ENCODE measurements around the gene IRF9. TPM values are rescaled to one million over a fixed set of nuclear protein-coding genes. Genes with fewer than 3 reads are reported as not detected.

The IRF9 gene
- total and polyA plus RNA-seq, 2 of the 13 experiments (the other 11 are each of a cell fraction or from before 2014, with no cell fraction given) = 14.9 to 49.7 TPM

GRCh38 chr14:24114532-24115421 is 46.3 kb upstream of the IRF9 start, which contains the start of the genes DCAF11 and NRL (continued):
- TF ChIP-seq ZNF597 (CRISPR knock-in tag; IDR thresholded peaks at IDR 0.05) = no peak
- no peak for TF ChIP-seq RORA (CRISPR knock-in tag; IDR thresholded peaks at IDR 0.05)
- TF ChIP-seq GATAD1 (CRISPR knock-in tag; IDR thresholded peaks at IDR 0.05) = peak; percentile 91
- no peak for TF ChIP-seq NBN (conservative IDR thresholded peaks at IDR 0.05)
- no peak for TF ChIP-seq HDAC6 (IDR thresholded peaks at IDR 0.05; ENCODE audit: low read depth, low read length)
- peak; percentile 95 for TF ChIP-seq MTERF4 (CRISPR knock-in tag; IDR thresholded peaks at IDR 0.05)
- TF ChIP-seq ZNF496 (CRISPR knock-in tag; IDR thresholded peaks at IDR 0.05; ENCODE audit: insufficient replicate concordance) = no peak
- peak; percentile 96 for TF ChIP-seq RELA (CRISPR knock-in tag; IDR thresholded peaks at IDR 0.05)
- TF ChIP-seq HMG20B (CRISPR knock-in tag; conservative IDR thresholded peaks at IDR 0.05) = peak; percentile 75; the same call in 1 of the 2 replicates
- TF ChIP-seq ATAD3A (CRISPR knock-in tag; IDR thresholded peaks at IDR 0.05) = no peak; the same call in 1 of the 2 replicates
- TF ChIP-seq ZNF12 (CRISPR knock-in tag; IDR thresholded peaks at IDR 0.05) = peak; percentile 87
- peak; percentile 99 for TF ChIP-seq KLF6 (CRISPR knock-in tag; IDR thresholded peaks at IDR 0.05)
- peak; percentile 79; the same call in 1 of the 2 replicates for TF ChIP-seq RBAK (CRISPR knock-in tag; IDR thresholded peaks at IDR 0.05)
- TF ChIP-seq ZFP36L1 (CRISPR knock-in tag; IDR thresholded peaks at IDR 0.05) = peak; percentile 57; the same call in 1 of the 2 replicates
- TF ChIP-seq TRAFD1 (CRISPR knock-in tag; IDR thresholded peaks at IDR 0.05; ENCODE audit: borderline replicate concordance) = peak; percentile 90; the same call in 1 of the 2 replicates
- TF ChIP-seq ZBTB43 (CRISPR knock-in tag; conservative IDR thresholded peaks at IDR 0.05) = no peak; the same call in none of the 2 replicates
- TF ChIP-seq SMARCC2 (IDR thresholded peaks at IDR 0.05) = peak; percentile 81; the same call in 1 of the 2 replicates
- no peak for TF ChIP-seq HMGA1 (CRISPR knock-in tag; conservative IDR thresholded peaks at IDR 0.05)
- peak; percentile 0; the same call in 1 of the 2 replicates for TF ChIP-seq SMC3 (IDR thresholded peaks at IDR 0.05; ENCODE audit: low read length)
- TF ChIP-seq ZNF577 (CRISPR knock-in tag; IDR thresholded peaks at IDR 0.05; ENCODE audit: borderline replicate concordance, low read depth) = no peak
- no peak for TF ChIP-seq ZNF30 (CRISPR knock-in tag; IDR thresholded peaks at IDR 0.05)
- TF ChIP-seq ZNF772 (CRISPR knock-in tag; IDR thresholded peaks at IDR 0.05) = peak; percentile 97
- no peak for TF ChIP-seq ZFAT (CRISPR knock-in tag; conservative IDR thresholded peaks at IDR 0.05)
- TF ChIP-seq ARNT (IDR thresholded peaks at IDR 0.05) = no peak
- TF ChIP-seq ZNF34 (CRISPR knock-in tag; IDR thresholded peaks at IDR 0.05; ENCODE audit: borderline replicate concordance) = 0 out of 2 replicates have a peak, but pooled peaks have one; percentile 79
- peak; percentile 99 for TF ChIP-seq KLF9 (CRISPR knock-in tag; IDR thresholded peaks at IDR 0.05; ENCODE audit: low read depth)
- TF ChIP-seq POGZ (CRISPR knock-in tag; IDR thresholded peaks at IDR 0.05) = peak; percentile 94; the same call in 1 of the 2 replicates

Data from HepG2 (cell line).